ENCODE data around the gene NRIP2.

Gene NRIP2

GRCh38 chr12:2796187-2796666 lies 38.6 kb downstream of the NRIP2 start:
- Histone ChIP-seq H3K27ac (peak overlapping the region; percentile 52), H3K27me3 (peaks cover 33% of the 10 kb centered on the region), H3K4me1 (ENCODE audit: control insufficient read depth in 1 of 2, insufficient read depth in 1 of 2, low read depth in 1 of 2, low read length in 1 of 2) (peaks cover 18 to 21% of the 10 kb centered on the region in 2 experiments), H3K36me3 (no peaks in the 10 kb centered on the region), H3K9me3 (no peaks in the 10 kb centered on the region), H3K4me3 (ENCODE audit: low read depth in 1 of 2, low read length in 1 of 2) (peak overlapping the region; percentile 81 to 94)
- TF ChIP-seq CTCF (IDR thresholded peaks at IDR 0.05) = no peak

GRCh38 chr12:2795291-2796186 lies 39.3 kb downstream of the NRIP2 start:
- peak overlapping the region; percentile 52 for H3K27ac ChIP-seq
- no peak for TF ChIP-seq CTCF (IDR thresholded peaks at IDR 0.05)

GRCh38 chr12:2794736-2795289 lies 40.0 kb downstream of the NRIP2 start, which contains the start of gene FKBP4:
Gene FKBP4, plus strand, starts transcription at chr12:2794970. Its CDS starts 170 bp downstream, at chr12:2795140.
- Histone ChIP-seq H3K4me3 (ENCODE audit: low read depth in 1 of 2, low read length in 1 of 2) (peak within 1 kb of the TSS; percentile 81 to 94), H3K36me3 (no peaks in the 10 kb centered on the region), H3K4me1 (ENCODE audit: control insufficient read depth in 1 of 2, insufficient read depth in 1 of 2, low read depth in 1 of 2, low read length in 1 of 2) (peaks cover 18 to 21% of the 10 kb centered on the region in 2 experiments), H3K9me3 (no peaks in the 10 kb centered on the region), H3K27ac (peak within 1 kb of the TSS; percentile 52), H3K27me3 (peaks cover 33% of the 10 kb centered on the region)
- no peak for TF ChIP-seq CTCF (IDR thresholded peaks at IDR 0.05)

More at GRCh38 chr12:2795291-2796186, 39.3 kb downstream of the NRIP2 start:
- peaks cover 18 to 21% of the 10 kb centered on the region in 2 experiments for H3K4me1 ChIP-seq (ENCODE audit: control insufficient read depth in 1 of 2, insufficient read depth in 1 of 2, low read depth in 1 of 2, low read length in 1 of 2)
- H3K27me3 ChIP-seq = peaks cover 33% of the 10 kb centered on the region
- peak overlapping the region; percentile 81 to 94 for H3K4me3 ChIP-seq (ENCODE audit: low read depth in 1 of 2, low read length in 1 of 2)
- H3K36me3 ChIP-seq = no peaks in the 10 kb centered on the region
- H3K9me3 ChIP-seq = no peaks in the 10 kb centered on the region

GRCh38 chr12:2794191-2794735 lies 40.6 kb downstream of the NRIP2 start:
- Histone ChIP-seq H3K4me1 (ENCODE audit: control insufficient read depth in 1 of 2, insufficient read depth in 1 of 2, low read depth in 1 of 2, low read length in 1 of 2) (peaks cover 18 to 21% of the 10 kb centered on the region in 2 experiments), H3K4me3 (ENCODE audit: low read depth in 1 of 2, low read length in 1 of 2) (peak overlapping the region; percentile 76 to 81), H3K27ac (no peak overlapping the region), H3K36me3 (no peaks in the 10 kb centered on the region), H3K9me3 (no peaks in the 10 kb centered on the region), H3K27me3 (peaks cover 33% of the 10 kb centered on the region)
- TF ChIP-seq CTCF (IDR thresholded peaks at IDR 0.05) = no peak

- H3K4me3 ChIP-seq (ENCODE audit: low read depth in 1 of 2, low read length in 1 of 2) = no peak overlapping the region
Measured at GRCh38 chr12:2793561-2793960, 41.3 kb downstream of the NRIP2 start.

More at GRCh38 chr12:2793561-2793960, 41.3 kb downstream of the NRIP2 start:
- no peaks in the 10 kb centered on the region for H3K36me3 ChIP-seq
- no peak overlapping the region for H3K27ac ChIP-seq
- H3K4me1 ChIP-seq (ENCODE audit: control insufficient read depth in 1 of 2, insufficient read depth in 1 of 2, low read depth in 1 of 2, low read length in 1 of 2) = peaks cover 18 to 21% of the 10 kb centered on the region in 2 experiments
- H3K27me3 ChIP-seq = peaks cover 33% of the 10 kb centered on the region
- H3K9me3 ChIP-seq = no peaks in the 10 kb centered on the region
- no peak for TF ChIP-seq CTCF (IDR thresholded peaks at IDR 0.05)

Measured in neutrophil (primary cell).